Measurements from ENCODE around the gene STEAP3. TPM values are rescaled to one million over a fixed set of nuclear protein-coding genes. Genes with fewer than 3 reads are reported as not detected.

The STEAP3 gene
- total RNA-seq, 4 donors from 2014 or later, result 2.3 to 5.9 (median 3.7) TPM

DNA sequence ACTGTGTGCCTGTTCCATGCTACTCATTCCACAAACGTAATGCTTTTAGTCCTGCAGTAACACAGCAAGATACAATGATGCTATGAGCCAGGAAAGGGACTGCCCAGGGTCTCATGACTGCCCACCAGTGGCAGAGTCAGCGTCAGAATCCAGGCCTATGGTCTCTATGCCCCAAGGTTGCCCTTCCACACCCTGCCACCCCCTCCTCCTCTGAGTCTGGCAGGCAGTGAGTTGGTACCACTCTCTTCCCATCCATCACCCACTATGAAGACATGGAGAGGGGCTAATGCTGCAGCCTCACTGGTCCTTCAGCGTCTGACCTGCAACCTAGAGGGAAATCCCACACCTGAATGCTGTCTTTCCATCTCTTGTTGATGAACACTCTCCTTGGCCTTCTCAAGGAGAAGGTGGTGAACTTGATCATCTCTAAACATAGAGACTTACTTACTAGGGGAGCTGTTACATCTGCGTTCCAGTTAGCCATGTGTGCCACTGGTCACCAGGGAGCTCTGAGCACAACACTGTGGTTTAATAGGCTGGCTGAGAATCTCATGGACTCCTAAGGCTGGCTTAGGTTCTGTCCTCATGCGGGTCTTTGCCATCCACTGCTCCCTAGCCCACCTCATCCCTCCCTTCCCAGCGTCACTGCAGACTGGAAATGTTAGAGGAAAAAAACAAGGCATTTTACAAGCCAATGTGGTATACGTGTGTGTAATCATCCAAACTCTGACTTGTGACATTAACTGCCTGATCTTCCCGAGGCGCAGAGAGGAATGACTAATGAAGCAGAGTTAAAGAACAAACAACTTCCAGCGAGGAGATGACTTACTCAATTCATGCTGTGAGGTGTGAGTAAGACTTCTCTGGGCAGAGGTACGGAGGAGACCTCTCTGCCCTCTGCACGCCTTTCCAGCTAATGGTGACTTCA is 28.8 kb downstream of the STEAP3 start:
- no peak for DNase-seq
- H3K4me3 ChIP-seq, result no peak overlapping the region
- no peaks in the 10 kb centered on the region for H3K36me3 ChIP-seq
- intact Hi-C loops (cut with DNase I; ENCODE audit: low total_unique reads), result no loop called here
- H3K9me3 ChIP-seq, result no peaks in the 10 kb centered on the region
- peak overlapping the region in 1 of 2 donors; percentile 21 for H3K27ac ChIP-seq
- no peaks in the 10 kb centered on the region for H3K4me1 ChIP-seq
- H3K27me3 ChIP-seq, result no peaks in the 10 kb centered on the region
- TF ChIP-seq POLR2A (IDR thresholded peaks at IDR 0.05), result no peak
- TF ChIP-seq, protein P1, sequence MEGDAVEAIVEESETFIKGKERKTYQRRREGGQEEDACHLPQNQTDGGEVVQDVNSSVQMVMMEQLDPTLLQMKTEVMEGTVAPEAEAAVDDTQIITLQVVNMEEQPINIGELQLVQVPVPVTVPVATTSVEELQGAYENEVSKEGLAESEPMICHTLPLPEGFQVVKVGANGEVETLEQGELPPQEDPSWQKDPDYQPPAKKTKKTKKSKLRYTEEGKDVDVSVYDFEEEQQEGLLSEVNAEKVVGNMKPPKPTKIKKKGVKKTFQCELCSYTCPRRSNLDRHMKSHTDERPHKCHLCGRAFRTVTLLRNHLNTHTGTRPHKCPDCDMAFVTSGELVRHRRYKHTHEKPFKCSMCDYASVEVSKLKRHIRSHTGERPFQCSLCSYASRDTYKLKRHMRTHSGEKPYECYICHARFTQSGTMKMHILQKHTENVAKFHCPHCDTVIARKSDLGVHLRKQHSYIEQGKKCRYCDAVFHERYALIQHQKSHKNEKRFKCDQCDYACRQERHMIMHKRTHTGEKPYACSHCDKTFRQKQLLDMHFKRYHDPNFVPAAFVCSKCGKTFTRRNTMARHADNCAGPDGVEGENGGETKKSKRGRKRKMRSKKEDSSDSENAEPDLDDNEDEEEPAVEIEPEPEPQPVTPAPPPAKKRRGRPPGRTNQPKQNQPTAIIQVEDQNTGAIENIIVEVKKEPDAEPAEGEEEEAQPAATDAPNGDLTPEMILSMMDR (IDR thresholded peaks at IDR 0.05), result no peak

DNA sequence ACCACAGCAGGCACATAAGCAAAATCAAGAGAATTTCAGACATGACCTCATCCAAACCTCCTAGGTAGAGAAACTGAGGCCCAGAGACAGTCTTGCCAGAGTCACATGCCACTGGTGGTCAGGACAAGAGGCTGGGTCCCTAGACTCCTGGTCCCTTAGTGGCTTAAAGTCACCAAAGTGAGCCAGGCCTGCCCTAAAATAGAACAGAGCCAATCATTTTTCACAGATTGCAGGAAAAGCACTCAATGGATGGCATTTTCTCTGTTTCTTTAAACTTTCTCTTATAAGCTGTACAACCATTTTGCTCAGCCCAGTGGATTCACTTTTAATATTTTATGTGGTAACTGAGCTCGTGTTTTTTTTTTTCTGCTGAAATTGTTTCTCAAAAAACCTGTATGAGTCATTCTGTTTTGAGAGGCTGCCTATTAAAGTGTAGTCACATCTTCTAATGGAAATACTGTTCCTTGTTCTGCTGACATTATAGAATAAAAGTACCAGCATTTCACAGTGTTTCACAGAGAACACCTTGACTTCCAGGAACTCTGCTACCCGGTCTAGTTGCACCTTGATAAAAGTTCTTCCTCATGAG is 29.6 kb downstream of the STEAP3 start:
- no peaks in the 10 kb centered on the region for H3K9me3 ChIP-seq
- intact Hi-C loops (cut with DNase I; ENCODE audit: low total_unique reads), result no loop called here
- no peaks in the 10 kb centered on the region for H3K36me3 ChIP-seq
- H3K27ac ChIP-seq, result peak overlapping the region in 1 of 2 donors; percentile 46
- H3K4me1 ChIP-seq, result no peaks in the 10 kb centered on the region
- no peak for DNase-seq
- TF ChIP-seq, protein P1 (IDR thresholded peaks at IDR 0.05), result no peak
- no peak for TF ChIP-seq POLR2A (IDR thresholded peaks at IDR 0.05)
- H3K4me3 ChIP-seq, result no peak overlapping the region
- no peaks in the 10 kb centered on the region for H3K27me3 ChIP-seq

DNA sequence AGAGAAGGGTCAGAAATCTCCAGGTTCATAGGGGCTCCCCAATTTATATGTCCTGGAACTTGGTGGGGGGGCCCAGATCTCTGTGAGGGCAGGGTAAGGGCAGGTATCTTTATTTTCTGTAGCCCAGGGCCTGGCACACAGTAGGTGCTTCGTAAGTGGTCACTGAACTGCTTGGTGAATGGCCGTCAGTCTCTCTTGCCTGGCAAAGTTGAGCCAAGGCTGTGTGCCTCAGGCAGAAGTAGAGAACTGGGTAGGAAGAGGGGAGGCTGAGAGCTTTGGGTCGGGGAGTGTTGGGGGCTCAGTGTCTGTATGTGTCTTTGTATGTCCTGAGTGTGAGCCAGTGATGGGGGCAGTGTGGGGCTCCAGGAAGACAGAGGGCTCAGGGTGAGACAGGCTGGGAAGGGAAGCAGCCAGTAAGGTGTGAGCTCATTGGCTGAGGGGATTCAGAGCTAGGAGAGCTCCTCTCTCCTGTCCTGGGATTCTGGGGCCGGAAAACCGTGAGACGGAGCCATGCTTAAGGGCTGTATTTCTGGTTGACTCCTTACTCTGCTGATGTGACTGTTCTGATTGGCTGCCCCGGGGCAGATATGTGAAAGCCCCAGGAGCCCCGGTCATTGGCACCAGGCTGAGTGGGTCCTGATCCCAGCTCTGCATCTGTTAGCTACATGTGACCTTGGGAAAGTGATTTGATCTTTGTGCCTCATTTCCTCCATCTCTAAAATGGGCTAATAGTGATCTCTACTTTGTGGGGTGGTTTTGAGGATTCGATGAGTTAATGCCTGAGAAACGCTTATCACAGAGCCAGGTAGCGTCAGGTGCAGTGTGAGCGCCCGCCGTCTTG is 30.3 kb downstream of the STEAP3 start:
- intact Hi-C loops (cut with DNase I; ENCODE audit: low total_unique reads), result no loop called here
- no peaks in the 10 kb centered on the region for H3K4me1 ChIP-seq

GRCh38 chr2:119254601-119255080 is 31.0 kb downstream of the STEAP3 start:
- Histone ChIP-seq H3K4me3 (no peak overlapping the region), H3K36me3 (no peaks in the 10 kb centered on the region), H3K27ac (no peak overlapping the region), H3K9me3 (no peaks in the 10 kb centered on the region), H3K27me3 (no peaks in the 10 kb centered on the region), H3K4me1 (no peaks in the 10 kb centered on the region)
- intact Hi-C loops (cut with DNase I; ENCODE audit: low total_unique reads), result no loop called here
- no peak for TF ChIP-seq POLR2A (IDR thresholded peaks at IDR 0.05)
- TF ChIP-seq, protein P1 (IDR thresholded peaks at IDR 0.05), result no peak
- no peak for DNase-seq

More for the DNA sequence above, 30.3 kb downstream of the STEAP3 start:
- Histone ChIP-seq H3K27me3 (no peaks in the 10 kb centered on the region), H3K9me3 (no peaks in the 10 kb centered on the region), H3K27ac (no peak overlapping the region), H3K36me3 (no peaks in the 10 kb centered on the region), H3K4me3 (no peak overlapping the region)
- DNase-seq, result no peak
- no peak for TF ChIP-seq POLR2A (IDR thresholded peaks at IDR 0.05)

DNA sequence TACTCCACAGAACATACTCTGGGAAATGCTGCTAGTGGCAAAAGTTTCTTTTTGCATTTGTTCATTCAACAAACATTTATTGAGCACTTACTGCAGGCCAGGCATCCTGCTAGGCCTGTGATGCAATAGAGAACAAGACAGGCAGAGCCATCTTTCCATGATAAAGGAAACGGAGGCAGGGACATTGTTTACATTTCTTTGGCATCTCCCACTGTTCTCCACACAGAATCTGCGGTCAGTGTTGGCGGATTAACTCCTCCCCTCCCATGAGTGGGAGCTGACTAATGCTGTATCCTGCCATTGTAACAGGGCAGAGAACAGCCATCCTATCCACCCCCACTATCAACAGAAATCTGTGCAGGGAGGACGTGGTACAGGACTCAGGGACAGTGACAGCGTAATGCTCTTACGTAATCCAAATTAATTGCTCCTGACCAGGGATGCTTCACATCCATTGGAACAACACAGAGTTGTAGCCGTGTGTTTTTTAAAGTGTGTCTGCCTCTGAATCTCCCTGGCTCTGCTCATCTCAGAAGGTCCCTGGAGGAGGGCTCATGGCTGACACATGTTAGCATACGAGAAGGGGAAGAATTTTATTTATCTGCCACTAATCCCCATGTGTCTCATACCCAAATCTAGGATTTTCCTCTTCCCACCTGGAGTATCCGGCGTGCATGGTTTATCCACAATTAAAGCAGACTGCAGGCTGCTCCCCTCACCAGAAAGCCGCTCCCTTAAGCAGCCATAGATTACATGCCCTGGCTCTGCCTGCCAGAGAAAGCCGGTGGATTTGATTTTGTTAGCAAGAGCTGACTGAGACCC is 32.3 kb downstream of the STEAP3 start:
- TF ChIP-seq, protein P1 (IDR thresholded peaks at IDR 0.05), result no peak
- no peak for TF ChIP-seq POLR2A (IDR thresholded peaks at IDR 0.05)
- Histone ChIP-seq H3K4me1 (no peaks in the 10 kb centered on the region), H3K9me3 (no peaks in the 10 kb centered on the region), H3K27ac (no peak overlapping the region), H3K36me3 (no peaks in the 10 kb centered on the region), H3K27me3 (no peaks in the 10 kb centered on the region), H3K4me3 (no peak overlapping the region)
- intact Hi-C loops (cut with DNase I; ENCODE audit: low total_unique reads), result no loop called here
- no peak for DNase-seq
